HL-60 (cell line): ENCODE results near the gene AOPEP.
A peak's percentile ranks its signal among the peaks of the same experiment; 100 is the strongest.

Experiments
- DNase-seq, 2 experiments: peaks; one replicate each; pipeline ENCODE4 v3.0.0-alpha.2; 2010 to 2020; ENCODE audit warnings: low read depth in 1 of 2, low spot score in 1 of 2
- H3K27ac ChIP-seq: fragments of 250-450 bp; sonication (Bioruptor Pico); replicated peaks from 2 replicates; pipeline ENCODE4 v1.5.1; 2020; ENCODE audit warnings: mild to moderate bottlenecking, moderate library complexity
- H3K27me3 ChIP-seq: fragments of 250-450 bp; sonication (Bioruptor Pico); 2 replicates; pipeline ENCODE4 v1.5.1; 2021; ENCODE audit warnings: mild to moderate bottlenecking, moderate library complexity; ENCODE audit not compliant: insufficient read depth, poor library complexity, severe bottlenecking
- H3K4me3 ChIP-seq: replicated peaks from 2 replicates; pipeline ENCODE4 v1.5.1; 2011; ENCODE audit warnings: mild to moderate bottlenecking, control low read depth, low read length; ENCODE audit not compliant: insufficient read depth
- GABPA ChIP-seq: IDR thresholded peaks from 2 replicates; pipeline ENCODE4 v1.6.1; 2012; ENCODE audit warnings: low read depth
- POLR2AphosphoS5 ChIP-seq: IDR thresholded peaks from 2 replicates; pipeline ENCODE4 v1.6.1; 2012; ENCODE audit warnings: low read depth
- SPI1 ChIP-seq: IDR thresholded peaks from 2 replicates; pipeline ENCODE4 v1.6.1; 2012; ENCODE audit warnings: low read depth, mild to moderate bottlenecking, borderline replicate concordance
- TF ChIP-seq, protein P1 (sequence below): IDR thresholded peaks from one replicate; pipeline ENCODE4 v1.5.1; 2011; ENCODE audit warnings: low read length, control low read depth, inconsistent platforms; ENCODE audit not compliant: insufficient read depth
- TF ChIP-seq, protein P2 (sequence below): IDR thresholded peaks from 2 replicates; pipeline ENCODE4 v1.6.1; 2012; ENCODE audit warnings: low read depth; ENCODE audit not compliant: insufficient replicate concordance

AOPEP gene

DNA sequence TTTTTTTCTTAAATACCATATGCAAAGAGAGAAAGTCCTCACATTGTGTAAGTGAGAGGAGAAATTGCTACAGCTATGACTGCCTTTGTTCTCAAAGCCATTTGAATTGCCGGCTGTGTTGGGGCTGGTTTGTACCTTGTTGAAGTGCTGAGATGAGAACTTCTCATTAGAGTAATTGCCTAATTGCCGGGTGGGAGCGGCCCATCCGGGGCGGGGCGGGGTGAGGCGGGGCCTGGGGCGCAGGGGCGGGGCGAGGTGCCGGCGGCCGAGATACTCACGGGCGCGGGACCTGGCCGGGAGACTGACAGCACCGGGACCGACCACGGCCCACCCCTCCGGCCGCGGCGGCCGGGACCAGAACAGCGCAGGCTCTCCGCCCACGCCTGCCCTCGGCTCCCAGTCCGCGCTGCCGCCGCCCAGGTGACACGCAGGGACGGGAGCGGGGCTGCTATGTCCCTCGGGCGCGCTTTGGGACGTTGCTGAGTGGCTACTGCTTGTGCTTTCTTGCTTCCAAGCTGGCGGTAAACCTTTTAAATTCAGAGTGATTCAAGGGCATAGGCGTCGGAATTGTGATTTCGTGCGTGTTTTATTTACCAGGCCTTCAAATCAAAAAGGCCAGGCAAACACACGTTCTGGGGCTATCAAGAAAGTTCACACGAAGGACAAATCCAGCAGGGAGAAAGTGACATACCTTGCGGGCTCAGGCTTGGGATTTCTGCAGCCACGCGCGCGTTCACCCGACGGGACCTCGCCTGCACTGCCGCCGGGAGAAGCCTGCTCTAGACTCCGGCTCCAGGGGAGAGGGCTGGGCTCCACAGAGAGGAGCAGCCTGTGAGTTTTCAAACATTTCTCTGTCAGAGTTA, 322.0 kb downstream of the AOPEP start:
- no peak for TF ChIP-seq SPI1
- TF ChIP-seq, protein P1, sequence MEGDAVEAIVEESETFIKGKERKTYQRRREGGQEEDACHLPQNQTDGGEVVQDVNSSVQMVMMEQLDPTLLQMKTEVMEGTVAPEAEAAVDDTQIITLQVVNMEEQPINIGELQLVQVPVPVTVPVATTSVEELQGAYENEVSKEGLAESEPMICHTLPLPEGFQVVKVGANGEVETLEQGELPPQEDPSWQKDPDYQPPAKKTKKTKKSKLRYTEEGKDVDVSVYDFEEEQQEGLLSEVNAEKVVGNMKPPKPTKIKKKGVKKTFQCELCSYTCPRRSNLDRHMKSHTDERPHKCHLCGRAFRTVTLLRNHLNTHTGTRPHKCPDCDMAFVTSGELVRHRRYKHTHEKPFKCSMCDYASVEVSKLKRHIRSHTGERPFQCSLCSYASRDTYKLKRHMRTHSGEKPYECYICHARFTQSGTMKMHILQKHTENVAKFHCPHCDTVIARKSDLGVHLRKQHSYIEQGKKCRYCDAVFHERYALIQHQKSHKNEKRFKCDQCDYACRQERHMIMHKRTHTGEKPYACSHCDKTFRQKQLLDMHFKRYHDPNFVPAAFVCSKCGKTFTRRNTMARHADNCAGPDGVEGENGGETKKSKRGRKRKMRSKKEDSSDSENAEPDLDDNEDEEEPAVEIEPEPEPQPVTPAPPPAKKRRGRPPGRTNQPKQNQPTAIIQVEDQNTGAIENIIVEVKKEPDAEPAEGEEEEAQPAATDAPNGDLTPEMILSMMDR = no peak
- no peak for TF ChIP-seq GABPA
- TF ChIP-seq, protein P2, sequence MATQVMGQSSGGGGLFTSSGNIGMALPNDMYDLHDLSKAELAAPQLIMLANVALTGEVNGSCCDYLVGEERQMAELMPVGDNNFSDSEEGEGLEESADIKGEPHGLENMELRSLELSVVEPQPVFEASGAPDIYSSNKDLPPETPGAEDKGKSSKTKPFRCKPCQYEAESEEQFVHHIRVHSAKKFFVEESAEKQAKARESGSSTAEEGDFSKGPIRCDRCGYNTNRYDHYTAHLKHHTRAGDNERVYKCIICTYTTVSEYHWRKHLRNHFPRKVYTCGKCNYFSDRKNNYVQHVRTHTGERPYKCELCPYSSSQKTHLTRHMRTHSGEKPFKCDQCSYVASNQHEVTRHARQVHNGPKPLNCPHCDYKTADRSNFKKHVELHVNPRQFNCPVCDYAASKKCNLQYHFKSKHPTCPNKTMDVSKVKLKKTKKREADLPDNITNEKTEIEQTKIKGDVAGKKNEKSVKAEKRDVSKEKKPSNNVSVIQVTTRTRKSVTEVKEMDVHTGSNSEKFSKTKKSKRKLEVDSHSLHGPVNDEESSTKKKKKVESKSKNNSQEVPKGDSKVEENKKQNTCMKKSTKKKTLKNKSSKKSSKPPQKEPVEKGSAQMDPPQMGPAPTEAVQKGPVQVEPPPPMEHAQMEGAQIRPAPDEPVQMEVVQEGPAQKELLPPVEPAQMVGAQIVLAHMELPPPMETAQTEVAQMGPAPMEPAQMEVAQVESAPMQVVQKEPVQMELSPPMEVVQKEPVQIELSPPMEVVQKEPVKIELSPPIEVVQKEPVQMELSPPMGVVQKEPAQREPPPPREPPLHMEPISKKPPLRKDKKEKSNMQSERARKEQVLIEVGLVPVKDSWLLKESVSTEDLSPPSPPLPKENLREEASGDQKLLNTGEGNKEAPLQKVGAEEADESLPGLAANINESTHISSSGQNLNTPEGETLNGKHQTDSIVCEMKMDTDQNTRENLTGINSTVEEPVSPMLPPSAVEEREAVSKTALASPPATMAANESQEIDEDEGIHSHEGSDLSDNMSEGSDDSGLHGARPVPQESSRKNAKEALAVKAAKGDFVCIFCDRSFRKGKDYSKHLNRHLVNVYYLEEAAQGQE = no peak
- no peak for TF ChIP-seq POLR2AphosphoS5

DNA sequence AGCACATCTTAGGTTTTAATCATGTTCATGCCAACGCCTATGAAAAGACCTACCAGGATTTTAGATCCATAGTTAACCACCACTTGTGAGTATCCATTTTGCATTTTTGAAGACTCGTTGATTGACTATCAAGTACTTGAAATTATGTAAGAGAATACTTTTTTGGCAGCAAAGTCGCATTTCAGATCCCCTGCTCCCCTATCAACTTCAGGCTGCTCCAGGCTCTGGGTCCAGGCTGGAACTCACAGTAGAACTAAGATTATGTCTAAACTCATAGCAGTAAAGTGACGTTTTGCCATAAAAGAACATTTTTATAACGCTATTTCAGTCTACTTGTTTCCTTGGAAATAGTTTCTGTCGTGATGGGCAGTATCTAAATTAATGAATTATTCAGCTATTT, 323.3 kb downstream of the AOPEP start:
- no peak overlapping the region for H3K4me3 ChIP-seq
- H3K27ac ChIP-seq = no peak overlapping the region

More for the DNA sequence above, 322.0 kb downstream of the AOPEP start:
- no peaks in the 10 kb centered on the region for H3K27me3 ChIP-seq
- H3K27ac ChIP-seq = no peak overlapping the region
- peak overlapping the region; percentile 70 for H3K4me3 ChIP-seq
- DNase-seq = peak; percentile 42 to 85

DNA sequence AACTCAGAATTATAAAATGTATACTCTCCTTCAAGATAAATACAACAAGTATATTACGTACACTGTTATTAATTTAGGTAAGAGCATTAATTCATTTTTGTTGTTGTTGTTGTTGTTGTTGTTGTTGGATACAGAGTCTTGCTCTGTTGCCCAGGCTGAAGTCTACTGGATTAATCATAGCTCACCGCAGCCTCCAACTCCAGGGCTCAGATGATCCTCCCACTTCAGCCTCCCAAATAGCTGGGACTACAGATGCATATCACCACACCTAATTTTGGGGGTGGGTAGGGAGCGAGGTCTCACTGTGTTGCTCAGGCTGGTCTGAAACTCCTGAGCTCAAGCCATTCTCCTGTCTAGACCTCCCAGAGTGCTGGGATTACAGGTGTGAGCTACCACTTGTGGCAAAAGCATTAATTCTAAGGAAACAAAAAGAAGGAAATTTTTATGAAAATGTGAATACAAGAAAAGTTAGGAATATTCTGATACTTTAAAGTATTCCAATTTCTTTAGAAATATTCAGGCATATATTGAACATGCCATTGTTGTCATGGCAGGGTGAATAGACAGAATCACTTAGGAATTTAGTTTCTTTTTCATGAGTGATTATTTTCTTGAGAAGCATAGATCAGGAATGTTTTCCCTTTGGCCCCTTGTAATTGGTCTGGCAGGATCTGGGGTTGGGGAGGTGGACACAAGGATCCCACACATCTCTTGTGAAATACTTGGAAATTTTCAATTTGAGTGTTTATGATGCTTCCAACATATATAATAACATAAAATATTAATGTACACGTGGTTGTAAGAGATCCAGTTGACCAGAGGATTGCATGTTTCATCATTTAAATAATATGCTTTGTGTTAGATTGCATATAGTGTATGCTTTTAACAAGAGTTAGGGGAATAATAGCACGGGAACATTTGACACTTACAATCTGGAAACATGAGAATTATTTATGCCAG, 327.4 kb downstream of the AOPEP start:
- DNase-seq = no peak
- no peaks in the 10 kb centered on the region for H3K27me3 ChIP-seq
- H3K4me3 ChIP-seq = no peak overlapping the region
- TF ChIP-seq POLR2AphosphoS5 (no peak), GABPA (no peak), SPI1 (no peak)
- TF ChIP-seq, protein P2 = no peak
- TF ChIP-seq, protein P1 = no peak
- no peak overlapping the region for H3K27ac ChIP-seq

More for the DNA sequence above, 323.3 kb downstream of the AOPEP start:
- H3K27me3 ChIP-seq = no peaks in the 10 kb centered on the region
- no peak for DNase-seq
- TF ChIP-seq, protein P2 = no peak
- TF ChIP-seq POLR2AphosphoS5 = no peak
